ENCODE results near the gene CDC6. TPM values are rescaled to one million over a fixed set of nuclear protein-coding genes. Genes with fewer than 3 reads are reported as not detected.
A peak's percentile ranks its signal among the peaks of the same experiment; 100 is the strongest.

CDC6 gene, protein sequence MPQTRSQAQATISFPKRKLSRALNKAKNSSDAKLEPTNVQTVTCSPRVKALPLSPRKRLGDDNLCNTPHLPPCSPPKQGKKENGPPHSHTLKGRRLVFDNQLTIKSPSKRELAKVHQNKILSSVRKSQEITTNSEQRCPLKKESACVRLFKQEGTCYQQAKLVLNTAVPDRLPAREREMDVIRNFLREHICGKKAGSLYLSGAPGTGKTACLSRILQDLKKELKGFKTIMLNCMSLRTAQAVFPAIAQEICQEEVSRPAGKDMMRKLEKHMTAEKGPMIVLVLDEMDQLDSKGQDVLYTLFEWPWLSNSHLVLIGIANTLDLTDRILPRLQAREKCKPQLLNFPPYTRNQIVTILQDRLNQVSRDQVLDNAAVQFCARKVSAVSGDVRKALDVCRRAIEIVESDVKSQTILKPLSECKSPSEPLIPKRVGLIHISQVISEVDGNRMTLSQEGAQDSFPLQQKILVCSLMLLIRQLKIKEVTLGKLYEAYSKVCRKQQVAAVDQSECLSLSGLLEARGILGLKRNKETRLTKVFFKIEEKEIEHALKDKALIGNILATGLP
- total RNA-seq, result 5.7 TPM
- polyA plus RNA-seq, result 1 to 10 TPM in 2 of 4 donors, under 1 TPM in 1, not detected in 1; 0.59 to 1.7 (median 1.1) TPM

DNA sequence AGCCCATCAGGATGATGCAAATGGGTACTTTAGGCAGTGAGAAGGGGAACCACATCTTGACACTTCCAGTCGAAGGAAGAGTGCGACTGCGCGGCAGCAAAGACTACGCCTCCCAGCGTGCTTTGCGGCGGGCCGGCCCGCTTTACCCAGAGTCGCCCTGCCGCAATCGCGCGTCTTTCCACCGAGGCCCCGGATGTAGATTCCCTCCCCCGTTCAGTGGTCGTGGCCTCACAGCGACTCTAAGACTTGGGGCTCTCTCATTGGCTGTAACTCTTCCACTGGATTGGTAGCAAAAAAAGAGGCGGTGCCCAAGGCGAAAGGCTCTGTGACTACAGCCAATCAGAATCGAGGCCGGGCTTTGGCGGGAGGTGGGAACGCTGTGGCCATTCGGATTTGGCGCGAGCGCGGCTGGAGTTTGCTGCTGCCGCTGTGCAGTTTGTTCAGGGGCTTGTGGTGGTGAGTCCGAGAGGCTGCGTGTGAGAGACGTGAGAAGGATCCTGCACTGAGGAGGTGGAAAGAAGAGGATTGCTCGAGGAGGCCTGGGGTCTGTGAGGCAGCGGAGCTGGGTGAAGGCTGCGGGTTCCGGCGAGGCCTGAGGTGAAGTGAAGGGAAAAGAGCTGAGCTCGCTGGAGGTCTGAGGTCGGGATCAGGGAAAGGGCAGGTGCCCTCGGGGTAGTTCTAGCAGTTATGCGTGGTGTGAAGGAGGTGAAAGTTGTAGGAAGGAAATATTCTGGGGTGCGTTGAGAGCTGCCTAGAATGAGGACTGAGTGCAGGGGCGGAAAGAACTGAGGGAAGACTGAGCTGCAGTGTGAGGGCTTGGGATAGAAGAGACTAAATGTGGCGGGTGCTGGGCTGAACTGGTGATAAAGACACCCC lies at the start of gene CDC6:
TSS of gene CDC6 (plus strand) at position 386 of the 876 bp plus-strand sequence. CDS start 1,542 bp downstream, outside the sequence.
- H3K27ac Mint-ChIP-seq, result peak within 1 kb of the TSS; percentile 88 to 97 (median 96)
- no peaks in the 10 kb centered on the region for H3K27me3 Mint-ChIP-seq
- DNase-seq (peak; percentile 98 to 99 (median 99)), ATAC-seq (ENCODE audit: low read depth in 2 of 2) (peak; percentile 92 to 94)
- Histone ChIP-seq H3K36me3 (ENCODE audit: control insufficient read depth, insufficient read depth, low read length) (no peaks in the 10 kb centered on the region), H3K4me1 (ENCODE audit: control insufficient read depth, insufficient read depth, low read length, poor library complexity, severe bottlenecking) (peaks cover 16% of the 10 kb centered on the region), H3K4me3 (ENCODE audit: low read depth, low read length) (peak within 1 kb of the TSS; percentile 89), H3K27ac (ENCODE audit: insufficient read depth, low read length, poor library complexity, severe bottlenecking) (peak within 1 kb of the TSS; percentile 60), H3K9me3 (ENCODE audit: control insufficient read depth in 2 of 2, low read length in 2 of 2) (no peaks in the 10 kb centered on the region), H3K27me3 (ENCODE audit: control insufficient read depth, insufficient read depth, low read length) (no peaks in the 10 kb centered on the region)
- peaks cover 10 to 36% (median 25%) of the 10 kb centered on the region in 4 donors for H3K4me1 Mint-ChIP-seq
- H3K4me3 Mint-ChIP-seq, result peak within 1 kb of the TSS; percentile 93 to 98 (median 98)
- no peaks in the 10 kb centered on the region for H3K9me3 Mint-ChIP-seq
- H3K36me3 Mint-ChIP-seq, result no peaks in the 10 kb centered on the region

DNA sequence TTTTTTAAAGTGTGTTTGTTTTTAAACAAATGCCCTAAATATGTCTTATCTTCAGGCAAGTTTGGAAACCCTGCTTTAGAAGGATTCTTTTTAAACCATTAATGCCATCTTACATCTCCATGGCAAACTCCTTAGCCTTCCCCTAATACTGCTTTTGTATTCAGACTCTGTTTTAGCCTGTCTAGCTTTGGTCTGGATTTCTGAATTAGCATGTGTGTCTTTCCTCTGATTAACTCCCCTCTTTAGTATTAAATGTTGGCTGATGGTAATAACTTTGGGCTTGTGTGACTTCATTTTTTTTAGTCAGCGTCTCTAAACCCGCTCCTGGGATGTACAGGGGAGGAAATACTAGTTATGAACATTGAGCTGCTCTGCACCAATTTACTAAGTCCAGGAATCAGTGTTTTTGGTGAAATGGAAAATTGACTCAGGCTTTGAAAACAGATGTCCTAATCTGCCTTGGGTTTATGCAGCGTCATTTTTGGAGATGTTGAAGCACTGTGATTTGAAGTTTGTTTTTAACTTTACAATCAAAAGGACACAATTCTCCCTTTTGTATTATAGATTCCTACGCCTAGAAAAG lies 46.3 kb upstream of the CDC6 start:
- no peak overlapping the region for H3K4me3 Mint-ChIP-seq
- ATAC-seq (ENCODE audit: low read depth in 2 of 2) (no peak), DNase-seq (no peak)
- Histone ChIP-seq H3K36me3 (ENCODE audit: control insufficient read depth, insufficient read depth, low read length) (peaks cover 5% of the 10 kb centered on the region), H3K27me3 (ENCODE audit: control insufficient read depth, insufficient read depth, low read length) (no peaks in the 10 kb centered on the region), H3K27ac (ENCODE audit: insufficient read depth, low read length, poor library complexity, severe bottlenecking) (no peak overlapping the region), H3K4me1 (ENCODE audit: control insufficient read depth, insufficient read depth, low read length, poor library complexity, severe bottlenecking) (peaks cover 3% of the 10 kb centered on the region), H3K4me3 (ENCODE audit: low read depth, low read length) (no peak overlapping the region), H3K9me3 (ENCODE audit: control insufficient read depth in 2 of 2, low read length in 2 of 2) (no peaks in the 10 kb centered on the region)
- peaks cover 3% of the 10 kb centered on the region for H3K36me3 Mint-ChIP-seq
- H3K9me3 Mint-ChIP-seq, result no peaks in the 10 kb centered on the region
- peak overlapping the region in 1 of 3 donors; percentile 67 for H3K27ac Mint-ChIP-seq
- H3K27me3 Mint-ChIP-seq, result no peaks in the 10 kb centered on the region
- peaks cover 0 to 66% (median 43%) of the 10 kb centered on the region in 4 donors for H3K4me1 Mint-ChIP-seq

DNA sequence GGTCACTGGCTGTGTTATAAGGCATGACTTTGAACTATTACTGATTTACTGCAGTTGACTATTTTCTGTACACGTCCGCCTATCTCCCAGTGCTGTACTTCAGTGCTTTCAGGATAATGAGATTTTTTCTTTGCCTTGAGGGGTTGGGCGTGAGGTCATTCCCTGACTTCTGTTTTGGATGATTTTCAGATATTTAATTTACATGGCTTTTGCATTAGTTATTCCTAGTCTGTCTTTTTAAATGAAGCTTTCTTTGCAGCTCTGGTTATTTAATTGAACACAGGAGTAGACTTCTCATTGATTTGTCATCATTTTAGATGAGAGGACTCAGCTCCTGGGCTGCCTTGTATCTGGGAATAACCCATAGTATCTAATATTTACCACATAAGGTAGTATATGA lies 44.9 kb upstream of the CDC6 start:
- DNase-seq, result no peak
- H3K4me1 ChIP-seq (ENCODE audit: control insufficient read depth, insufficient read depth, low read length, poor library complexity, severe bottlenecking), result peaks cover 3% of the 10 kb centered on the region
- no peak overlapping the region for H3K4me3 ChIP-seq (ENCODE audit: low read depth, low read length)
- Mint-ChIP-seq H3K9me3 (no peaks in the 10 kb centered on the region), H3K36me3 (peaks cover 3% of the 10 kb centered on the region), H3K27me3 (no peaks in the 10 kb centered on the region), H3K4me1 (peaks cover 0 to 66% (median 45%) of the 10 kb centered on the region in 4 donors), H3K27ac (no peak overlapping the region), H3K4me3 (no peak overlapping the region)
- H3K27ac ChIP-seq (ENCODE audit: insufficient read depth, low read length, poor library complexity, severe bottlenecking), result no peak overlapping the region
- H3K27me3 ChIP-seq (ENCODE audit: control insufficient read depth, insufficient read depth, low read length), result no peaks in the 10 kb centered on the region
- no peak for ATAC-seq (ENCODE audit: low read depth in 2 of 2)
- H3K9me3 ChIP-seq (ENCODE audit: control insufficient read depth in 2 of 2, low read length in 2 of 2), result no peaks in the 10 kb centered on the region
- H3K36me3 ChIP-seq (ENCODE audit: control insufficient read depth, insufficient read depth, low read length), result peaks cover 5% of the 10 kb centered on the region

DNA sequence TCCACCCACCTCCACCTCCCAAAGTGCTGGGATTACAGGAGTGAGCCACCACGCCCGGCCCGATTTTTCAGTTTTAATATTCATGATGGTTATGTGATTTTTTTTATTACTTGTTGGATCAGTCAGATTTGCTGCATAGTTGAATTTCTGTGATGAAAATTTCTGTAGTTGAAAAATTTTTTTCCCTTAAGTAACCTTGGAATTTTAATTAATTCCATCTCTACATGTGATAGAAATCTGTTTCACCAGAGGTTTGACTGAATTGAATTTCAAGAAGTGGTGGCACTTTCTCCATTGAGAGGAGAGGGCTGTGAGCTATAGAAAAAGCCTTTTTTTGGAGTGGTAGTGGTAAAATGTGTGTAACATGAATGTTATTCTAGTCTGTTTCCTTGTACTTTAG lies 43.9 kb upstream of the CDC6 start:
- Histone ChIP-seq H3K4me3 (ENCODE audit: low read depth, low read length) (no peak overlapping the region), H3K9me3 (ENCODE audit: control insufficient read depth in 2 of 2, low read length in 2 of 2) (no peaks in the 10 kb centered on the region), H3K4me1 (ENCODE audit: control insufficient read depth, insufficient read depth, low read length, poor library complexity, severe bottlenecking) (peaks cover 3% of the 10 kb centered on the region), H3K27ac (ENCODE audit: insufficient read depth, low read length, poor library complexity, severe bottlenecking) (no peak overlapping the region), H3K36me3 (ENCODE audit: control insufficient read depth, insufficient read depth, low read length) (peaks cover 5% of the 10 kb centered on the region), H3K27me3 (ENCODE audit: control insufficient read depth, insufficient read depth, low read length) (no peaks in the 10 kb centered on the region)
- DNase-seq, result no peak
- ATAC-seq (ENCODE audit: low read depth in 2 of 2), result no peak
- H3K4me1 Mint-ChIP-seq, result peaks cover under 1 to 72% (median 47%) of the 10 kb centered on the region in 4 donors
- H3K27me3 Mint-ChIP-seq, result no peaks in the 10 kb centered on the region
- H3K36me3 Mint-ChIP-seq, result peaks cover 3% of the 10 kb centered on the region
- peak overlapping the region in 2 of 3 donors; percentile 48 to 89 for H3K27ac Mint-ChIP-seq
- no peaks in the 10 kb centered on the region for H3K9me3 Mint-ChIP-seq
- H3K4me3 Mint-ChIP-seq, result no peak overlapping the region

DNA sequence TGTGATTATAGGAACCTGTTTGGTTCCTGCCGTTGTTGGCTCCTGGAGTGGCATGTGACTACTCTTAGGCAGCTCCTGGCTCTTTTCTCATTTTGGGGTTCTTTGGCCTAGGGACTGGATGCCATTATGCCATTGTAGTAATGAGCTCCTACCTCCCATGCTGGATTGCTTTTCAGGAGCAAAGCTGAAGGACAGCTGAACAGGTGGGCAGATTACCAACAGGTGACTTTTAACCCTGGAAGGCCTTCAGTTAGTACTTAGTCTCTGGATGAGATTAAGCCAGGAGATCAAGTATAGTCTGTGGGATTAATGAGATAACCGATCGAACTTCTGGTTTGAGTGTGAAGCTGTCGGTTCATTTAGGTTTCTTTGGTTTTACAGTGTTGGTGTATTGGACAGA lies 43.4 kb upstream of the CDC6 start:
- H3K9me3 ChIP-seq (ENCODE audit: control insufficient read depth in 2 of 2, low read length in 2 of 2), result no peaks in the 10 kb centered on the region
- Mint-ChIP-seq H3K36me3 (peaks cover 3% of the 10 kb centered on the region), H3K9me3 (no peaks in the 10 kb centered on the region), H3K27me3 (no peaks in the 10 kb centered on the region), H3K4me3 (no peak overlapping the region), H3K4me1 (peaks cover 5 to 76% (median 49%) of the 10 kb centered on the region in 4 donors), H3K27ac (peak overlapping the region; percentile 48 to 89 (median 84))
- H3K4me1 ChIP-seq (ENCODE audit: control insufficient read depth, insufficient read depth, low read length, poor library complexity, severe bottlenecking), result peaks cover 3% of the 10 kb centered on the region
- H3K27me3 ChIP-seq (ENCODE audit: control insufficient read depth, insufficient read depth, low read length), result no peaks in the 10 kb centered on the region
- no peak overlapping the region for H3K4me3 ChIP-seq (ENCODE audit: low read depth, low read length)
- DNase-seq (no peak), ATAC-seq (ENCODE audit: low read depth in 2 of 2) (no peak)
- no peak overlapping the region for H3K27ac ChIP-seq (ENCODE audit: insufficient read depth, low read length, poor library complexity, severe bottlenecking)
- peaks cover 5% of the 10 kb centered on the region for H3K36me3 ChIP-seq (ENCODE audit: control insufficient read depth, insufficient read depth, low read length)

DNA sequence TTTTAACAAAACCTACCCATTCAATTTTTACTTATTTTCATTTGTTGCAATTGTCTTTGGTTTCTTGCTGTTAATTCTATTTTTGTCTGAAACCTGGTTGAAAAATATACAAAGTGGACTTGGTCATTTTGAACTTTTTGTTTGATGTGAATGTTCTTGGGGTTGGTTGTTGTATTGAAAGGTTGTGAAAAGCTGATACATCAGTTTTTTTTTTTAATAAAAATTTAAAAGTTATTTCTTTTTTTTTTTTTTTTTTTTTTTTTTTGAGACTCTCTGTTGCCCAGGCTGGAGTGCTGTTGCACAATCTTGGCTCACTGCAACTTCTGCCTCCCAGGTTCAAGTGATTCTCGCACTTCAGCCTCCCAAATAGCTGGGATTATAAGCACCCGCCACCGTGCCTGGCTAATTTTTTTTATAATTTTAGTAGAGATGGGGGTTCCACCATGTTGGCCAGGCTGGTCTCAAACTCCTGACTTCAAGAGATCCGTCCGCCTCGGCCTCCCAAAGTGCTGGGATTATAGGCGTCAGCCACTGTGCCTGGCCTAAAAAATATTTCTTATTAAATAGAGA lies 39.7 kb upstream of the CDC6 start:
- peaks cover 5% of the 10 kb centered on the region for H3K36me3 ChIP-seq (ENCODE audit: control insufficient read depth, insufficient read depth, low read length)
- Mint-ChIP-seq H3K27me3 (no peaks in the 10 kb centered on the region), H3K4me1 (peaks cover 6 to 69% (median 37%) of the 10 kb centered on the region in 4 donors), H3K36me3 (peaks cover 3% of the 10 kb centered on the region), H3K4me3 (no peak overlapping the region), H3K27ac (no peak overlapping the region), H3K9me3 (no peaks in the 10 kb centered on the region)
- no peaks in the 10 kb centered on the region for H3K9me3 ChIP-seq (ENCODE audit: control insufficient read depth in 2 of 2, low read length in 2 of 2)
- H3K27ac ChIP-seq (ENCODE audit: insufficient read depth, low read length, poor library complexity, severe bottlenecking), result no peak overlapping the region
- no peaks in the 10 kb centered on the region for H3K4me1 ChIP-seq (ENCODE audit: control insufficient read depth, insufficient read depth, low read length, poor library complexity, severe bottlenecking)
- ATAC-seq (ENCODE audit: low read depth in 2 of 2), result no peak
- no peak for DNase-seq
- no peak overlapping the region for H3K4me3 ChIP-seq (ENCODE audit: low read depth, low read length)
- no peaks in the 10 kb centered on the region for H3K27me3 ChIP-seq (ENCODE audit: control insufficient read depth, insufficient read depth, low read length)

DNA sequence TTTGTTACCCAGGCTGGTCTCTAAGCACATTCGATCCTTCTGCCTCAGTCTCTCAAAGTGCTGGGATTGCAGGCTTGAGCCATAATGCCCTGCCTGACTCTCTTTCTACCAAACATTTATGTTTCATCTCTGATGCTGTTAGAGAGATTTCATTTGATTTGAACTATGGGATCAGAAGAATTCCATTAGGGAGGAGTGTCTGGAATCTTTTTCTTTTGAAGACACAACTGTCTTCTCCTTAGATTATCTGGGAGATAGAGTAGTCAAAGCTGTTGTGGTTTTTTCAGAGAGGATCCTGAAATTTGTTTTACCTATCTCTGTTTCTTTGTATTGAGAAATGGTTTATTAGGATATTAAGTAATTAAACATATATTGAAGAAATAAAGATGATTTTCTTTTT lies 39.2 kb upstream of the CDC6 start:
- peaks cover 3% of the 10 kb centered on the region for H3K36me3 Mint-ChIP-seq
- Histone ChIP-seq H3K27ac (ENCODE audit: insufficient read depth, low read length, poor library complexity, severe bottlenecking) (no peak overlapping the region), H3K4me1 (ENCODE audit: control insufficient read depth, insufficient read depth, low read length, poor library complexity, severe bottlenecking) (no peaks in the 10 kb centered on the region), H3K36me3 (ENCODE audit: control insufficient read depth, insufficient read depth, low read length) (peaks cover 5% of the 10 kb centered on the region), H3K4me3 (ENCODE audit: low read depth, low read length) (no peak overlapping the region), H3K27me3 (ENCODE audit: control insufficient read depth, insufficient read depth, low read length) (no peaks in the 10 kb centered on the region), H3K9me3 (ENCODE audit: control insufficient read depth in 2 of 2, low read length in 2 of 2) (no peaks in the 10 kb centered on the region)
- no peak for DNase-seq
- H3K4me1 Mint-ChIP-seq, result peaks cover 6 to 70% (median 39%) of the 10 kb centered on the region in 4 donors
- no peak for ATAC-seq (ENCODE audit: low read depth in 2 of 2)
- H3K4me3 Mint-ChIP-seq, result no peak overlapping the region
- H3K27ac Mint-ChIP-seq, result no peak overlapping the region
- H3K9me3 Mint-ChIP-seq, result no peaks in the 10 kb centered on the region
- no peaks in the 10 kb centered on the region for H3K27me3 Mint-ChIP-seq
